ENCODE measurements around the gene PPP4C. TPM values are rescaled to one million over a fixed set of nuclear protein-coding genes. Genes with fewer than 3 reads are reported as not detected.
A peak's percentile ranks its signal among the peaks of the same experiment; 100 is the strongest.
"Not testable (repeated sequence)": the region's sequence is repeated elsewhere in the genome, so short reads cannot be mapped to it uniquely, and the experiment has no call there.

PPP4C gene
- total and polyA plus RNA-seq, 5 donors = 31.3 to 51.8 (median 36.7) TPM

DNA sequence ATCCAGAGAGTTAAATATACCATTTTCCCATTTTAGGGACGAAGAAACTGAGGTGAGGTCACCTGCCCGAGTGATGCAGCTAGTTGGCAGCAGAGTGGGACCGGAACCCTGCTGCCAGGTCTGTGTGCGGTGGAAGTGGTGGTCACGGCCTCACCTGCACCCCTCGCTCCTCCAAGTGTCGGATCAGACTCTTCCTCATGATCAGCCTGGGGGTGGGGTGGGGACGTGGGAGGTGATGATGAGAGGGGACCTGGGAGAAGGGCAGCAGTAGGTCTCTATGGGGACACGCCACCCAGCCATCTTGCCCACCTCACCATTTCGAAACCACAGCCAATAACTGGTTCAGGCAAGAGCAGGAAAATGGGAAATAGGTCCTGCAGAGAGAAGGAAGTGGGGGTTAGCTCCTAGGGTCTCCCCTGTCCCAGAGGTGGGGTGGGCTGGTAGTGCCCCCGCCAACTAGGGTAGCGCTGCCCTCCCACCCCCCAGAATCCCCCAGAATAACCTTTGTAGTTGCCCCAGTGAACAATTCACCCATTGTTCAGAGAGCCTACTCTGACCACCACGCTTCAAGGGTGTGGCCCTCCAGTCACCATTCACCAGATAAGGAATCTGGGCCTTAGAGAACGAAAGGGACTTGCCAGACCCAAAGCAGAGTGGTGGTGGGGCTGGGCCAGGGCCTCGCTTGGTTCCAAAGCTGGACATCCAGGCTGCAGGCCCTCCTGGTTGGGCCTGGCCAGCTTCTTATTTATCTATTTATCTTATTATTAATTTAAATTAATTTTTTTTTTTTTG is 32.5 kb downstream of the PPP4C start:
- intact Hi-C loops (cut with DNase I) = no loop called here
- ATAC-seq (no peak), DNase-seq (peak in 1 of 3 donors; percentile 44)
- Histone ChIP-seq H3K4me1 (ENCODE audit: control insufficient read depth, insufficient read depth, low read length) (no peaks in the 10 kb centered on the region), H3K27me3 (ENCODE audit: control insufficient read depth, insufficient read depth) (no peaks in the 10 kb centered on the region), H3K4me3 (ENCODE audit: low read length) (no peak overlapping the region), H3K27ac (ENCODE audit: low read length) (no peak overlapping the region), H3K9me3 (ENCODE audit: control insufficient read depth, low read length) (no peaks in the 10 kb centered on the region)
- WGBS = 85% methylated on average over 15 of the region's 15 CpGs

DNA sequence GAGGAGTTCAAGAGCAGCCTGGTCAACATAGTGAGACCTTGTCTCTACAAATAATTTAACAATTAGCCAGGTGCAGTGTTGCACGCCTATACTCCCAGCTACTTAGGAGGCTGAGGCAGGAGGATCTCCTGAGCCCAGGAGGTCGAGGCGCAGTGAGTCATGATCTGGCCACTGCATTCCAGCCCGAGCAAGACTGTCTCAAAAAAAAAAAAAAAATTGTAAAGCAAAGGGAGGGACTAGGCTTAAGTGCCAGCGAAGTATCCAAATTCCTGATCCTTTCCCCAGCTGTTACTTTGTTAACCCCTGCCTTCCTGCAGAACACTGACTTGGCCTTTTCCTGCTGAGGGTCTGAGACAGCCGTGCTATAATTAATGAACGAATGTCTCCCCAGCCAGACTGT is 34.9 kb downstream of the PPP4C start:
- Histone ChIP-seq H3K27ac (ENCODE audit: low read length) (no peak overlapping the region), H3K27me3 (ENCODE audit: control insufficient read depth, insufficient read depth) (no peaks in the 10 kb centered on the region), H3K4me1 (ENCODE audit: control insufficient read depth, insufficient read depth, low read length) (no peaks in the 10 kb centered on the region), H3K9me3 (ENCODE audit: control insufficient read depth, low read length) (no peaks in the 10 kb centered on the region), H3K4me3 (ENCODE audit: low read length) (no peak overlapping the region)
- no peak for ATAC-seq
- WGBS = 56% methylated on average over 7 of the region's 7 CpGs
- DNase-seq = peak in 1 of 3 donors; percentile 15
- intact Hi-C loops (cut with DNase I) = no loop called here

DNA sequence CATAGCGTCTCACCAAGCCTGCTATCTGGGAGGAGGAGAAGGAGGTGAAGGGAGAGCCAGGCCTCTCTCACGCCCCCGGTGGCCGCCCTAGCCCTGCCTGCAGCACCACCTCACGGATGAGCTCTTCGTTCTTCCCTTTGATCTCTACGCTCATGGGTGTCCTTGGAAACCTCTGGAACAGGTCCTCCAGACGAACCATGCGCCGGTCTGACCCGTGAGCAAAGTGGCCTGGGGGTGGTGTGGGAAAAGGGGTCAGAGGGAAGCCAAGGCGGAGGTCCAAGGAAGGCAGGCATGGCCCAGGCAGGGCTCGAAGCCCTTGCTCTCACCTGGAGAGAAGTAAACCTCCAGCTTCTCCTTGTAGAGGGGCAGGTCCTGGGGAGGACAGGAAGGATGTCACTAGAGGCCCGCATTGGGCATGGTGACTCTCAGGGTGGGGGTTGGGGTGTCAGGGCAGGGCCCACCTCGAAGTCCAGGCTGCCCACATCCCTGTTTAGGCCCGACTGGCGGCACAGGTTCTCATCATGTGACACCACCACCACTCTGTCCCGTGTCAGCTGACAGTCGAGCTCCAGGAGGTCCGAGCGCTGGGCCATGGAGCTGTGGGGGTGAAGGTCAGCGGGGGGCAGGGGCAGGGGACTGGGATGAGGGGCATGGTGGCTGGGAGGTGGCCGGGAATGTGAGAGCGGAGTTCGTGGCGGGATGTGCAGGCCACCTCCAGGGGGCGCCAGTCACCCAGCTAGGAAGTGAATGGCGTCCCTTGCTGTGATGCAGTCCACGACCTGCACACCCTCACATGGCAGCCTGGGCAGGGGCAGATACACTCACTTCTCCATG is 36.6 kb downstream of the PPP4C start:
- no peaks in the 10 kb centered on the region for H3K27me3 ChIP-seq (ENCODE audit: control insufficient read depth, insufficient read depth)
- DNase-seq (peak; percentile 70 to 85 (median 82)), ATAC-seq (peak; percentile 42 to 70)
- 84% methylated on average over 29 of the region's 29 CpGs for WGBS
- no peak overlapping the region for H3K4me3 ChIP-seq (ENCODE audit: low read length)
- no peak overlapping the region for H3K27ac ChIP-seq (ENCODE audit: low read length)
- intact Hi-C loops (cut with DNase I) = no loop called here
- no peaks in the 10 kb centered on the region for H3K4me1 ChIP-seq (ENCODE audit: control insufficient read depth, insufficient read depth, low read length)
- H3K9me3 ChIP-seq (ENCODE audit: control insufficient read depth, low read length) = no peaks in the 10 kb centered on the region

DNA sequence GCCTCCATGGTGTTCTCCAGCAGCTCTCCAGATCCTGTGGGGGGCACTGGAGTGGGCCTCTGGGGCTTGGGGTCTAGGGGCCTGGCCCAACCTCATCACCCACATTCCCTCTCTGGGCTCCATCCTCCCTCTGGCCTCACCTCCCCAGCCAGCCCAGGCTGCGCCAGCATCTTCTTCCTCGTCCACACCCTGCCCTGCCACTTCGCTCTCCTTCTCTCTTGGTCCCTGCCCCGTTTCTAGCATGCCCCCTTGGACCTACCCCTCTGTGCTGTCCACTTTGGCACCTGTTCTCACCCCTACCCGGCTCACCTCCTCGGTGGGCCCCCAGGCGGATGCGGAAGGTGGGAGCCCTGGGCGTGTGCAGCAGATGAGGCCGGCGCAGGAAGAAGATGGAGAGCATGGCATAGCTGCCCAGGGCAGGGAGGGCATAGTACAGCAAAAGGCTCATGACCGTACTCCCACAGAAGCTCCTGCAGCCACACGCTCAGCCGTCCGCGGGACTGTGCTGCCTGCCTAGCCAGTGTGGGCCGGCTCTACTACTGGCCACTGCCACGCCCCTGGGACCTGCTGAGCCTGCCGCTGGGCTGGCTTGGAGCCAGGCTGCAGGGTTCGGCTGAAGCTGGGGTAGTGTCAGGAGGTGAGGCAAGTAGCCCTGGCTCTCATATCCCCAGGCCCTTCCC is 37.4 kb downstream of the PPP4C start, which contains the start of gene GDPD3:
Gene GDPD3 (minus strand): TSS at position 507 of the 680 bp plus-strand sequence. CDS start 59 bp downstream, at position 448.
- no peaks in the 10 kb centered on the region for H3K27me3 ChIP-seq (ENCODE audit: control insufficient read depth, insufficient read depth)
- no peaks in the 10 kb centered on the region for H3K4me1 ChIP-seq (ENCODE audit: control insufficient read depth, insufficient read depth, low read length)
- ATAC-seq = peak; percentile 48 to 73
- no peak within 1 kb of the TSS for H3K27ac ChIP-seq (ENCODE audit: low read length)
- 72% methylated on average over 20 of the region's 20 CpGs for WGBS
- DNase-seq = peak; percentile 58 to 88 (median 86)
- H3K4me3 ChIP-seq (ENCODE audit: low read length) = no peak within 1 kb of the TSS
- H3K9me3 ChIP-seq (ENCODE audit: control insufficient read depth, low read length) = no peaks in the 10 kb centered on the region
- intact Hi-C loops (cut with DNase I) = no loop called here

DNA sequence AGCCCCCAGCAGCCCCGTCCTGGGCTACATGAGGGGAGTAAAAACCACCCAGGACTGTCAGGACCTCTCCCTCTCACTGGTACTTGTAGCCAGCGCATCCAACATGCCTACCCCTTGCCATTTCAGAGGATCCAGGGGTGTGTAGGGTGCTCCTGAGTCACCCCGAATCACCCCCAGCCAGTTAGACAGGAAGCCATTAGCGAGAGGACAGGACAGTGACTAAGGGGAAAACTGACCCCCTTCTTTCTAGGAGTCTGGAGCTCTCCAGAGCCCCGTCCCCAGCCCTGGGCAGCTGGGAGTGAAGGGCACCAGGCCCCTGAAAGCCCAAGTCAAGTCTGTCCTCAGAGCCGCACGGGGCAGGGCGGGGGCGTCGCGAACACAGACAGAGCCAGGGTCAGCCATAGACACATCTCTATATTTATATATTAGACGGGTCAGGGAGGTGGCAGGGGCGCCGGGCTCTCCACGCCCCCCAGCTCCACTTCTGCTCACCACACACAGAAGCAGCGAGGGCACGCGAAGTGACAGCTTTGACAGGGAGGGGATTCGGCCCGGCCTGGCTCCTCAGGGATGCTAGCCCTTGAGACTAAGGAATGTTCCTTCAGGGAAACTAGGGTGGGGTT is 38.0 kb downstream of the PPP4C start:
- WGBS = 85% methylated on average over 20 of the region's 20 CpGs
- intact Hi-C loops (cut with DNase I) = no loop called here
- Histone ChIP-seq H3K4me1 (ENCODE audit: control insufficient read depth, insufficient read depth, low read length) (no peaks in the 10 kb centered on the region), H3K9me3 (ENCODE audit: control insufficient read depth, low read length) (no peaks in the 10 kb centered on the region), H3K4me3 (ENCODE audit: low read length) (no peak overlapping the region), H3K27ac (ENCODE audit: low read length) (no peak overlapping the region), H3K27me3 (ENCODE audit: control insufficient read depth, insufficient read depth) (no peaks in the 10 kb centered on the region)
- peak in 1 of 2 donors; percentile 6 for ATAC-seq
- peak in 1 of 3 donors; percentile 39 for DNase-seq

DNA sequence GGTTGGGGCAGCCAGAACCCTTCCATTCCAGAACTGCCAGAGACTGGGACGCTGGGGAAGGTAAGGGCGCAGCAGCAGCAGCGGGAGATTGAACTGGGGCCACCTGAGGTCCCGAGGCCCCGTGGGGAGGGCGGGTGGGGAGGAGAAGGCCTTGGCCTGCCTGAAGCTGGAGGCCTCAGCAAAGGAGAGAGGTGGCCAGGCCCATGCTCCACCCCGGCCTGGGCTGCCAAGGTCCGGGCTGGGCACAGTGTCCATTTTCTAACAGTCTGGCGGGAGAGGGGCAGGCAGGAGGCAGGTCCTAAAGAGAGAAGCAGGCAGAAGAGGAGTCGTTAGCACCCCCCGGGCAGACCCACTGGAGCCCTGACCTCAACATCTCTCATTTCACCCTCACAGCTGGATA is 38.6 kb downstream of the PPP4C start:
- DNase-seq (peak in 1 of 3 donors; percentile 49), ATAC-seq (no peak)
- Histone ChIP-seq H3K4me3 (ENCODE audit: low read length) (no peak overlapping the region), H3K4me1 (ENCODE audit: control insufficient read depth, insufficient read depth, low read length) (no peaks in the 10 kb centered on the region), H3K27ac (ENCODE audit: low read length) (no peak overlapping the region), H3K27me3 (ENCODE audit: control insufficient read depth, insufficient read depth) (no peaks in the 10 kb centered on the region), H3K9me3 (ENCODE audit: control insufficient read depth, low read length) (no peaks in the 10 kb centered on the region)
- intact Hi-C loops (cut with DNase I) = no loop called here
- WGBS = 79% methylated on average over 11 of the region's 11 CpGs

DNA sequence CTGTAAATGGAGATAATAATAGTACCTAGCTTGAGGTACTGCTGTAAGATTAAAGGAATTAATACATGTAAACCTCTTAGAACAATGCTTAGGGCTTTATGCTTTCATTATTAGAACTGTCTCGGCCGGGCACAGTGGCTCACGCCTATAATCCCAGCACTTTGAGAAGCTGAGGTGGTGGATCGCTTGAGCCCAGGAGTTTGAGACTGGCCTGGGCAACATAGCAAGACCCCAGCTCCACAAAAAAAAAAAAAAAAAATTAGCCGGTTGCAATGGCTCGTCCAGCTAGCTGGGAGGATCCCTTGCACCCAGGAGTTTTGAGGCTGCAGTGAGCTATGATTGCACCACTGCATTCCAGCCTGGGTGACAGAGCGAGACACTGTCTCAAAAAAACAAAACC is 39.0 kb downstream of the PPP4C start:
- H3K27me3 ChIP-seq (ENCODE audit: control insufficient read depth, insufficient read depth); ATAC-seq; H3K27ac ChIP-seq (ENCODE audit: low read length); H3K4me3 ChIP-seq (ENCODE audit: low read length); intact Hi-C loops (cut with DNase I); H3K9me3 ChIP-seq (ENCODE audit: control insufficient read depth, low read length); H3K4me1 ChIP-seq (ENCODE audit: control insufficient read depth, insufficient read depth, low read length); DNase-seq: not testable (repeated sequence)
- 93% methylated on average over 7 of the region's 7 CpGs for WGBS

DNA sequence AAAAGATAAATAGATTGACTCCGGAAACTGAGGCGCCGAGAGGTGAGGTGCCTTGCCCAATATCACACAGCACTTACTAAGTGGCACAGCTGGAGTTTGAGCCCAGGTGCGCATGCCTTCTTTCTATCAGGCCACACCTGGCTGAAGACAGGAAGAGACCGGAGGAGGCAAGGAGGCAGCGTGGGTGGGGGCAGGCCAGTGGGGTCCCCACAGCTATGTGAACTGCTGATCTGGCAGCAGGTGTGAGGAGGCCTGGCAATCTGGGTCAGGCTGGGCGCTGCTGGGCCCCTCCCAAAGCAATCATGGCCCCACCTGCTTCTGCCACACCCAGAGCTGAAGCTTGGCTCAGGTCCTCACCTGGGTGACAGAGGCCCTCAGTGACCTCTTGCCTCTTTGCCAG is 39.4 kb downstream of the PPP4C start:
- no peak for ATAC-seq
- no peak overlapping the region for H3K4me3 ChIP-seq (ENCODE audit: low read length)

DNA sequence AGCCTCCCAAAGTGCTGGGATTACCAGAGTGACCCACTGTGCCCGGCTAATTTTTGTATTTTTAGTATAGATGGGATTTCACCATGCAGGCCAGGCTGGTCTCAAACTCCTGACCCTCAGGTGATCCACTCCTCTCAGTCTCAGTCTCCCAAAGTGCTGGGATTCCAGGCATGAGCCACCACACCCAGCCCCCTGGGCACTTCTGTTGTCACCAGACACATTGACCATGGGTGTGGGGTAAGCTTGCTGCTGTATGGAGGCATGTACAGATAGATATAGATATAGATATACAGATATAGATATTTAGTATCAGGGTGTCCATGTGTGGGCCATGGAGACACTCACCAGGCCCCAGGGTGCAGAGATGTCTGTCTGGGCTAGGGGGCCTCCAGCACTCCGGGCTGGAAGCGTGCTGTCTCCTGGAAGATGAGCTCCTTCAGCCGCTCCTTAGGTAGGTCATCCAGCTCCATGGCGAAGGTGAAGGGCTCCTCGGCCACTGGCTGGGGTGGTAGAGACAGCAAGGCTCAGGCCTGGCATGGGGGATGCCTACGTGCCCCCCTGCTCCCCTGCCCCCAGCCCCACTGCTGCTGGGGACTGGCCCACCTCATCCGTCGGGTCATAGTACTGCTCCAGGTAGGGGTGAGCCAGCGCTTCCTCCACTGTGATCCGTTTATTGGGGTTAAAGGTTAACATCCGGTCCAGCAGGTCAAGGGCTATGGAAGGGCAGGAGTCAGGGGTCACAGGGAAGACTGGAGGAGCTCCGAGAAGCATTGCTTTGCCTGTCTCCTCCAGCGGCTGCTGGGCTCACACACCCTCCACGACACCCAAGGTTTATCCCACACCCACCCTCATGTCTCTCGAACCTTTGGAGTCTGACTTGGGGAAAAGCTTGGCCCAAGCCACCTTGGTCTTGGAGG is 40.8 kb downstream of the PPP4C start:
- DNase-seq = peak in 1 of 3 donors; percentile 47
- H3K4me3 ChIP-seq (ENCODE audit: low read length) = no peak overlapping the region
- no peak for ATAC-seq
- 91% methylated on average over 16 of the region's 16 CpGs for WGBS
- intact Hi-C loops (cut with DNase I) = no loop called here
- H3K27me3 ChIP-seq (ENCODE audit: control insufficient read depth, insufficient read depth) = no peaks in the 10 kb centered on the region
- H3K4me1 ChIP-seq (ENCODE audit: control insufficient read depth, insufficient read depth, low read length) = peaks cover 3% of the 10 kb centered on the region
- H3K27ac ChIP-seq (ENCODE audit: low read length) = no peak overlapping the region
- no peaks in the 10 kb centered on the region for H3K9me3 ChIP-seq (ENCODE audit: control insufficient read depth, low read length)

More for the DNA sequence above, 39.4 kb downstream of the PPP4C start:
- Histone ChIP-seq H3K27ac (ENCODE audit: low read length) (no peak overlapping the region), H3K9me3 (ENCODE audit: control insufficient read depth, low read length) (no peaks in the 10 kb centered on the region), H3K27me3 (ENCODE audit: control insufficient read depth, insufficient read depth) (no peaks in the 10 kb centered on the region), H3K4me1 (ENCODE audit: control insufficient read depth, insufficient read depth, low read length) (no peaks in the 10 kb centered on the region)
- peak in 1 of 3 donors; percentile 48 for DNase-seq
- intact Hi-C loops (cut with DNase I) = no loop called here
- WGBS = 88% methylated on average over 7 of the region's 7 CpGs

DNA sequence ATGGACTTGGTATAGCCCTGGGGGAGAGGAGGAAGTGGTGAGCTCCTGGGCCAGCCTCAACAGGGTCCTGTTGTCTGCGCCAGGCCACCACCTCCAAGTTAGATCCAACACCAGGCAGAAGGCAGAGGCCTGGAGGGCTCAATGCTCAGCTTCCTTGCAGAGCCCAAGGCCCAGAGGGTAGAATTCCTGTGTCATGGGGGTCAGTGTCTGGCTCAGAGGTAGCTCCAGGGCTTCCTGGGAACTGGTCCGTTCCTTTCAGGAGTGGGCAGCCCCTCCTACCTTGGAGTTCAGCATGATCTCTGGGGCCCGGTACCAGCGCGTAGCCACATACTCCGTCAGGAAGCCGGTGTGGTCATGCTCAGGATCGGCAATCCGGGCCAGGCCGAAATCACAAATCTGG is 42.0 kb downstream of the PPP4C start:
- ATAC-seq (no peak), DNase-seq (no peak)
- intact Hi-C loops (cut with DNase I) = no loop called here
- H3K4me1 ChIP-seq (ENCODE audit: control insufficient read depth, insufficient read depth, low read length) = peaks cover 3% of the 10 kb centered on the region
- no peaks in the 10 kb centered on the region for H3K27me3 ChIP-seq (ENCODE audit: control insufficient read depth, insufficient read depth)
- no peak overlapping the region for H3K4me3 ChIP-seq (ENCODE audit: low read length)
- WGBS = 95% methylated on average over 10 of the region's 10 CpGs
- H3K27ac ChIP-seq (ENCODE audit: low read length) = no peak overlapping the region
- H3K9me3 ChIP-seq (ENCODE audit: control insufficient read depth, low read length) = no peaks in the 10 kb centered on the region

Data from right cardiac atrium (tissue), 5 donors.